Testis (tissue), 3 donors: Measurements from ENCODE around the gene KRTAP20-4. TPM values are rescaled to one million over a fixed set of nuclear protein-coding genes. Genes with fewer than 3 reads are reported as not detected.

ENCODE experiments used
- DNase-seq: peaks from one replicate; pipeline ENCODE4 v3.0.0-alpha.2; 2019
- H3K27ac ChIP-seq, 2 donors: fragments of 200-600 bp; sonication (generic); one replicate each; pipeline ENCODE4 v1.5.1; 2019
- H3K27me3 ChIP-seq: fragments of 200-600 bp; sonication (generic); one replicate; pipeline ENCODE4 v1.5.1; 2019
- H3K36me3 ChIP-seq: fragments of 200-600 bp; sonication (generic); one replicate; pipeline ENCODE4 v1.5.1; 2017; ENCODE audit warnings: low read depth; ENCODE audit errors: missing control alignments
- H3K4me1 ChIP-seq: fragments of 200-600 bp; sonication (generic); one replicate; pipeline ENCODE4 v1.5.1; 2019
- H3K4me3 ChIP-seq, 2 donors: fragments of 200-600 bp; sonication (generic); one replicate each; pipeline ENCODE4 v1.5.1; 2017 to 2019
- H3K9me3 ChIP-seq: fragments of 200-600 bp; sonication (generic); one replicate; pipeline ENCODE4 v1.5.1; 2017
- POLR2A ChIP-seq: fragments of 450-650 bp; IDR thresholded peaks from one replicate; pipeline ENCODE4 v1.6.1; 2017; ENCODE audit warnings: antibody characterized with exemption, mild to moderate bottlenecking, moderate library complexity
- WGBS, 2 donors: methylation state at CpG; one replicate each; pipeline ENCODE4 v1.1.5; 2018; 5-methylcytosine and 5-hydroxymethylcytosine counted together
- intact Hi-C: fragments of 100-400 bp; cut with DNase I; formaldehyde crosslinking; loops from one replicate; pipeline ENCODE4 v1.15.1; 2023; ENCODE audit warnings: low total_unique reads
- polyA plus RNA-seq: library from polyadenylated mRNA; stranded (reverse); fragments of 350-450 nt; fragmentation: Illumina TruSeq; extraction: RNeasy Lipid Tissue Mini Kit (QIAGEN cat#74804); gene quantifications from one replicate; pipeline ENCODE4 v1.2.3, GENCODE V29; 2014; ENCODE audit warnings: low read depth, low replicate concordance; ENCODE audit not compliant: insufficient read depth
- total RNA-seq, 2 donors: library from RNA; depleted of rRNA; stranded (reverse); fragments of >200 nt; gene quantifications; one replicate each; pipeline ENCODE4 v1.2.3, GENCODE V29; 2016
- TF ChIP-seq, protein P1 (sequence below), 3 experiments: fragments of 450-650 bp in 2 of 3; fragments of 200-600 bp in 1 of 3; sonication (generic) in 1 of 3; IDR thresholded peaks; one replicate each; pipeline ENCODE4 v1.5.1; 2016 to 2019; ENCODE audit warnings: antibody characterized with exemption in 3 of 3, mild to moderate bottlenecking in 2 of 3, moderate library complexity in 1 of 3

The KRTAP20-4 gene
- total and polyA plus RNA-seq, 3 donors from 2014 or later, result not detected

DNA sequence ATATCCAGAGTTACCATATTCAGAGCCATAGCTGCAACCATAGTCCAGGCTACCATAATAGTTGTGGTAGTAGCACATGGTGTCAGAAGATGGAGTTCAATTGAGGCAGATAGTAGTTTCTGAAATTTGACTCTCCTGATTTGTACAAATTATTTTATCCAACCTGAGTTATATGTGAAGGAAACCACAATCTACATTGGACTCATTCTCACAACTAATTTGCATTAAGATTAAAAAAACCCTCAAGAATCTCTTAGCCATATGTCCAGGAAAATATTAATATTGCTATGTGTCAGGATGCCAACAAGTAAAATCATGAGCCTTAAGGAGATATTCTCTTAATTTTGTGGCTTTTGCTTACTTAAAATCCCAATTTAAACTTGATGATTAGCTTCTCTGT, 30.1 kb upstream of the KRTAP20-4 start, which contains the start of gene KRTAP22-2:
Gene KRTAP22-2 (minus strand): TSS at position 101 of the 400 bp plus-strand sequence.
- TF ChIP-seq, protein P1, sequence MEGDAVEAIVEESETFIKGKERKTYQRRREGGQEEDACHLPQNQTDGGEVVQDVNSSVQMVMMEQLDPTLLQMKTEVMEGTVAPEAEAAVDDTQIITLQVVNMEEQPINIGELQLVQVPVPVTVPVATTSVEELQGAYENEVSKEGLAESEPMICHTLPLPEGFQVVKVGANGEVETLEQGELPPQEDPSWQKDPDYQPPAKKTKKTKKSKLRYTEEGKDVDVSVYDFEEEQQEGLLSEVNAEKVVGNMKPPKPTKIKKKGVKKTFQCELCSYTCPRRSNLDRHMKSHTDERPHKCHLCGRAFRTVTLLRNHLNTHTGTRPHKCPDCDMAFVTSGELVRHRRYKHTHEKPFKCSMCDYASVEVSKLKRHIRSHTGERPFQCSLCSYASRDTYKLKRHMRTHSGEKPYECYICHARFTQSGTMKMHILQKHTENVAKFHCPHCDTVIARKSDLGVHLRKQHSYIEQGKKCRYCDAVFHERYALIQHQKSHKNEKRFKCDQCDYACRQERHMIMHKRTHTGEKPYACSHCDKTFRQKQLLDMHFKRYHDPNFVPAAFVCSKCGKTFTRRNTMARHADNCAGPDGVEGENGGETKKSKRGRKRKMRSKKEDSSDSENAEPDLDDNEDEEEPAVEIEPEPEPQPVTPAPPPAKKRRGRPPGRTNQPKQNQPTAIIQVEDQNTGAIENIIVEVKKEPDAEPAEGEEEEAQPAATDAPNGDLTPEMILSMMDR (IDR thresholded peaks at IDR 0.05), result no peak
- TF ChIP-seq POLR2A, result no peak
- no peaks in the 10 kb centered on the region for H3K36me3 ChIP-seq
- H3K27me3 ChIP-seq, result no peaks in the 10 kb centered on the region
- H3K9me3 ChIP-seq, result no peaks in the 10 kb centered on the region
- no peak for DNase-seq
- H3K4me1 ChIP-seq, result no peaks in the 10 kb centered on the region
- no peak within 1 kb of the TSS for H3K4me3 ChIP-seq
- no peak within 1 kb of the TSS for H3K27ac ChIP-seq
- intact Hi-C loops, result no loop called here

DNA sequence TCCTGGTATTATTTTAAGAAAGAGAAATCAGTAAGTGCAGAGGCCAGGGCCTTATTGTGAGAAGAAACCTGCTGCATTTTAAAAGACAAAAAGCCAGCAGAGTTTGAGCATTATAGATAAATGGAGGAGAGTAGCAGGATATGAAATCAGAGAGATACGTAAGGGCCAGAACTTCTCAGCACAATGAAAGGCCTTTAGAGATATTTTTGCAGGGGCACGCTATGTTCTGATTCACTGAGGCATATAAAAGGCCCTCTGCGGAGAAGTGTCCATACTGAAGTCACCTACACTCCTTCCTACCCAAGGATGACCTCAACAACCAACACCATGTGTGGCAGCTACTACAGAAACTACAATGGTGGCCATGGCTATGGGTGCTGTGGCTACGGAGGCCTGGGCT, 28.3 kb upstream of the KRTAP20-4 start, which contains the start of gene KRTAP6-3:
Gene KRTAP6-3 (plus strand): TSS at position 301 of the 400 bp plus-strand sequence. CDS start 6 bp downstream, at position 307.
- intact Hi-C loops, result no loop called here
- Histone ChIP-seq H3K27ac (no peak within 1 kb of the TSS), H3K9me3 (no peaks in the 10 kb centered on the region), H3K4me3 (no peak within 1 kb of the TSS), H3K36me3 (no peaks in the 10 kb centered on the region), H3K4me1 (no peaks in the 10 kb centered on the region), H3K27me3 (no peaks in the 10 kb centered on the region)
- no peak for TF ChIP-seq POLR2A
- TF ChIP-seq, protein P1 (IDR thresholded peaks at IDR 0.05), result no peak
- DNase-seq, result no peak
- WGBS, 2 donors, result 91 to 93% methylated on average over 4 of the region's 4 CpGs

DNA sequence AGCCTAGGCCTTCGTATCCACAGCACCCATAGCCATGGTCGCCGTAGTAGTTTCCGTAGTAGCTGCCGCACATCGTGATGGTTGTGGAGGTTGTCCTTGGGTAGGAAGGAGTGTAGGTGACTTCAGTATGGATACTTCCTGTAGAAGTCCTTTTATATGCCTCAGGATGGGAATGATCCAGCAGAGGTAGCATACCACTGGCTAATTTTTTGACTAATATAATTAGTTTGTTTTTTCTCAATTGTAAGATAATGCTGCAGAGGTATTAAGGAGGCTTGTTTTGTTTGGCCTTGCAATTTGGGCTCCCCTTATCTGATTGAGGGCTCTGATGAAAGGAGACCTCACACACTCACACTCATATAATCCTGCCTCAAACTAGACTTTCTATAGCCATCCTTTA, 21.6 kb upstream of the KRTAP20-4 start, which contains the start of gene KRTAP6-2:
Gene KRTAP6-2 (minus strand): TSS at position 101 of the 400 bp plus-strand sequence. CDS start 28 bp downstream, at position 73.
- H3K27me3 ChIP-seq, result no peaks in the 10 kb centered on the region
- no peaks in the 10 kb centered on the region for H3K9me3 ChIP-seq
- intact Hi-C loops, result no loop called here
- no peak within 1 kb of the TSS for H3K27ac ChIP-seq
- H3K4me3 ChIP-seq, result no peak within 1 kb of the TSS
- no peaks in the 10 kb centered on the region for H3K4me1 ChIP-seq
- 70 to 87% methylated on average over 6 of the region's 6 CpGs for WGBS, 2 donors
- DNase-seq, result no peak
- TF ChIP-seq POLR2A, result no peak
- TF ChIP-seq, protein P1 (IDR thresholded peaks at IDR 0.05), result no peak
- no peaks in the 10 kb centered on the region for H3K36me3 ChIP-seq

DNA sequence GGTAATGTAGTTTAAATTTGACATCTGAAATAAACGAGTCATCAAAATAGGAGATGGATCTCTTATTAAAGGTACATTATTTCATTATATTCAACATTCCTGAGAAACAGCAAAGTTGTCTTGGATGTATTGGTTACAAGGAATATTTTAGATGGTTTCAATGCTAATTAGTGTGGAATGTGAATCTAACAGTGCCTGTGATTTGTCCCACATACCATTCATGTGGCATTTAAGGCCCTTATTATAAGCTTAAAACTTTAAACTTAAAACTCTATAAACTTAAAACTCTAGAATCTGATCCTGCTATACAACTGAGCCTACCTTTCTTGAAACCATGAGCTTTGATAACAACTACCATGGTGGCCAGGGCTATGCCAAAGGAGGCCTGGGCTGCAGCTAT, 19.6 kb upstream of the KRTAP20-4 start, which contains the start of gene KRTAP22-1:
Gene KRTAP22-1 (plus strand): TSS at position 301 of the 400 bp plus-strand sequence.
- H3K27ac ChIP-seq, result no peak within 1 kb of the TSS
- intact Hi-C loops, result no loop called here

More for the DNA sequence above, 19.6 kb upstream of the KRTAP20-4 start, which contains the start of gene KRTAP22-1:
- no peaks in the 10 kb centered on the region for H3K36me3 ChIP-seq
- no peak for DNase-seq
- no peaks in the 10 kb centered on the region for H3K27me3 ChIP-seq
- WGBS, 2 donors, result 0 to 50% methylated on average over 1 of the region's 1 CpG
- no peaks in the 10 kb centered on the region for H3K4me1 ChIP-seq
- TF ChIP-seq, protein P1 (IDR thresholded peaks at IDR 0.05), result no peak
- no peak for TF ChIP-seq POLR2A
- no peak within 1 kb of the TSS for H3K4me3 ChIP-seq
- H3K9me3 ChIP-seq, result no peaks in the 10 kb centered on the region
